Vagina (tissue), 2 donors: Measurements from ENCODE around the gene RPS6KA5. TPM values are rescaled to one million over a fixed set of nuclear protein-coding genes. Genes with fewer than 3 reads are reported as not detected.

ENCODE experiments used
- DNase-seq, 2 donors: peaks; one replicate each; pipeline ENCODE4 v3.0.0-alpha.2; 2017; ENCODE audit errors: extremely low spot score in 2 of 2
- H3K27ac ChIP-seq: fragments of 200-600 bp; sonication (generic); one replicate; pipeline ENCODE4 v1.5.1; 2019
- H3K27me3 ChIP-seq: fragments of 200-600 bp; sonication (generic); one replicate; pipeline ENCODE4 v1.5.1; 2019
- H3K36me3 ChIP-seq, 2 donors: fragments of 200-600 bp; sonication (generic); one replicate each; pipeline ENCODE4 v1.5.1; 2017 to 2019
- H3K4me1 ChIP-seq: fragments of 200-600 bp; sonication (generic); one replicate; pipeline ENCODE4 v1.5.1; 2019
- H3K4me3 ChIP-seq, 2 donors: fragments of 200-600 bp; sonication (generic); 1 replicate in 1 of 2; 2 replicates in 1 of 2; pipeline ENCODE4 v1.5.1; 2016 to 2019
- H3K9me3 ChIP-seq: fragments of 200-600 bp; sonication (generic); one replicate; pipeline ENCODE4 v1.5.1; 2019
- CTCF ChIP-seq, 3 experiments: fragments of 450-650 bp in 2 of 3; fragments of 200-600 bp in 1 of 3; sonication (generic) in 1 of 3; IDR thresholded peaks; one replicate each; pipeline ENCODE4 v1.5.1; 2017 to 2019; ENCODE audit warnings: antibody characterized with exemption in 3 of 3, mild to moderate bottlenecking in 2 of 3, moderate library complexity in 2 of 3
- POLR2A ChIP-seq, 2 donors: fragments of 450-650 bp; IDR thresholded peaks; one replicate each; pipeline ENCODE4 v1.6.1; 2017; ENCODE audit warnings: antibody characterized with exemption in 2 of 2, mild to moderate bottlenecking in 2 of 2, moderate library complexity in 2 of 2
- POLR2AphosphoS5 ChIP-seq, 2 donors: sonication (generic); formaldehyde crosslinking; IDR thresholded peaks; one replicate each; pipeline ENCODE4 v1.9.0; 2017; ENCODE audit warnings: antibody characterized with exemption in 2 of 2, mild to moderate bottlenecking in 2 of 2, low read depth in 1 of 2; ENCODE audit not compliant: insufficient read depth in 1 of 2
- intact Hi-C: fragments of 100-400 bp; cut with DNase I; formaldehyde crosslinking; loops from one replicate; pipeline ENCODE4 v1.15.1; 2023
- total RNA-seq: library from RNA; depleted of rRNA; stranded (reverse); fragments of >200 nt; gene quantifications from one replicate; pipeline ENCODE4 v1.2.3, GENCODE V29; 2016

RPS6KA5 gene
- total RNA-seq, 1 donor from 2014 or later: 5.2 TPM

- no peak for DNase-seq
- intact Hi-C loops: no loop called here
- Histone ChIP-seq H3K9me3 (no peaks in the 10 kb centered on the region), H3K36me3 (no peaks in the 10 kb centered on the region), H3K4me1 (peaks cover 23% of the 10 kb centered on the region), H3K27me3 (no peaks in the 10 kb centered on the region), H3K4me3 (no peak overlapping the region), H3K27ac (no peak overlapping the region)
- TF ChIP-seq POLR2A (IDR thresholded peaks at IDR 0.05): no peak
- TF ChIP-seq CTCF (IDR thresholded peaks at IDR 0.05): no peak
- TF ChIP-seq POLR2AphosphoS5 (IDR thresholded peaks at IDR 0.05; ENCODE audit: insufficient read depth in 1 of 2, low read depth in 1 of 2): no peak
These were observed 247.0 kb downstream of the RPS6KA5 start for GRCh38 chr14:90813442-90813841.

GRCh38 chr14:90812109-90812508 is 248.3 kb downstream of the RPS6KA5 start:
- DNase-seq: no peak
- Histone ChIP-seq H3K27me3 (no peaks in the 10 kb centered on the region), H3K4me1 (peaks cover 37% of the 10 kb centered on the region), H3K4me3 (no peak overlapping the region), H3K27ac (no peak overlapping the region), H3K36me3 (no peaks in the 10 kb centered on the region), H3K9me3 (no peaks in the 10 kb centered on the region)
- TF ChIP-seq CTCF (IDR thresholded peaks at IDR 0.05) (no peak), POLR2AphosphoS5 (IDR thresholded peaks at IDR 0.05; ENCODE audit: insufficient read depth in 1 of 2, low read depth in 1 of 2) (no peak), POLR2A (IDR thresholded peaks at IDR 0.05) (no peak)
- intact Hi-C loops: no loop called here

GRCh38 chr14:90811641-90812040 is 248.8 kb downstream of the RPS6KA5 start:
- H3K36me3 ChIP-seq: no peaks in the 10 kb centered on the region
- DNase-seq: no peak

GRCh38 chr14:90810806-90811205 is 249.6 kb downstream of the RPS6KA5 start:
- no peak overlapping the region for H3K27ac ChIP-seq
- no peaks in the 10 kb centered on the region for H3K27me3 ChIP-seq
- no peak overlapping the region for H3K4me3 ChIP-seq
- TF ChIP-seq POLR2AphosphoS5 (IDR thresholded peaks at IDR 0.05; ENCODE audit: insufficient read depth in 1 of 2, low read depth in 1 of 2) (no peak), POLR2A (IDR thresholded peaks at IDR 0.05) (no peak), CTCF (IDR thresholded peaks at IDR 0.05) (no peak)
- H3K4me1 ChIP-seq: peaks cover 48% of the 10 kb centered on the region
- DNase-seq: no peak
- intact Hi-C loops: no loop called here
- H3K9me3 ChIP-seq: no peaks in the 10 kb centered on the region
- H3K36me3 ChIP-seq: no peaks in the 10 kb centered on the region

More at GRCh38 chr14:90811641-90812040, 248.8 kb downstream of the RPS6KA5 start:
- H3K27me3 ChIP-seq: no peaks in the 10 kb centered on the region
- TF ChIP-seq POLR2AphosphoS5 (IDR thresholded peaks at IDR 0.05; ENCODE audit: insufficient read depth in 1 of 2, low read depth in 1 of 2) (no peak), CTCF (IDR thresholded peaks at IDR 0.05) (no peak), POLR2A (IDR thresholded peaks at IDR 0.05) (no peak)
- no peaks in the 10 kb centered on the region for H3K9me3 ChIP-seq
- H3K4me3 ChIP-seq: no peak overlapping the region
- peaks cover 41% of the 10 kb centered on the region for H3K4me1 ChIP-seq
- H3K27ac ChIP-seq: no peak overlapping the region
- intact Hi-C loops: no loop called here

- no peak overlapping the region for H3K27ac ChIP-seq
- H3K36me3 ChIP-seq: no peaks in the 10 kb centered on the region
- no peak overlapping the region for H3K4me3 ChIP-seq
- intact Hi-C loops: no loop called here
- no peak for DNase-seq
- TF ChIP-seq POLR2AphosphoS5 (IDR thresholded peaks at IDR 0.05; ENCODE audit: insufficient read depth in 1 of 2, low read depth in 1 of 2): no peak
- TF ChIP-seq CTCF (IDR thresholded peaks at IDR 0.05): no peak
- no peak for TF ChIP-seq POLR2A (IDR thresholded peaks at IDR 0.05)
- no peaks in the 10 kb centered on the region for H3K27me3 ChIP-seq
- H3K4me1 ChIP-seq: peaks cover 42% of the 10 kb centered on the region
- no peaks in the 10 kb centered on the region for H3K9me3 ChIP-seq
These were observed 250.7 kb downstream of the RPS6KA5 start for GRCh38 chr14:90809530-90810312.
